HG03196 (cell line): ENCODE measurements around the gene IGF2R.

Source experiments
- ATAC-seq: cut with Tn5 transposase; IDR thresholded peaks from one replicate; pipeline ENCODE4 v1.9.1; 2021; ENCODE audit not compliant: unreplicated experiment

IGF2R gene

DNA sequence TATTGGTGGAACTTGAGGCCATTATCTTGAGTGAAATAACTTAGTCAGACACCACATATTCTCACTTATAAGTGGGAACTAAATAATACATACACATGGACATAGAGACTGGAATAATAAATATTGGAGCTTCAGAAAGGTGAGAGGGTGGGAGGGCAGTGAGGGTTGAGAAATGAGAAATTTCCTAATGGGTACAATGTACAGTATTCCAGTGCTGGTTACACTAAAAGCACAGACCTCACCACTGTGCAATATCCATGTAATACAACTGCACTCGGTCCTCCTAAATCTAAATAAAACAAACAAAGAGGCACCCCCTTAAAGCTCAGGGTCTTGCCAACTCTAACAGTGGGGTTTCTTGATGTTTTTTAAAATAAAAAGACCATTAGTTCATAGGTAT, 53.2 kb downstream of the IGF2R start:
- ATAC-seq, result no peak

DNA sequence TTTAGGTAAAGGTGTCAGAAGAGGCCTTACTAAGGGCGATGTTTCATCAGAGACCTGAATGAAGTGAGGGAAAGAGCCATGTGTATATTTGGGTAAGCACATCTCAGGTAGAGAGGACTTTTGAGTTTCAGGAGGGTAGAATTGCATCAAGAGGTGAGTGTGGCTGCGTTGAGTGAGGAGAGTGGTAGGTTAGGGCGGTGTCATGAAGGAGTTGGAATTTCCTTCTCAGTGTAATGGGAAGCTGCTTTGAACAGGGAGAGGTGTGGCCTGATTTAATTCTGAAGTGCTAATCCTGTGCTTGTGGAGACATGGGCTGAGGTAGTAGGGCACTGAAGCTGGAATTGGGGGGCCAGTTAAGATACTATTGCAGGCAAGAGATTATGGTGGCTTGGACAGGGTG, 53.9 kb downstream of the IGF2R start:
- ATAC-seq, result no peak

GRCh38 chr6:160024152-160024551, 55.3 kb downstream of the IGF2R start:
- no peak for ATAC-seq

DNA sequence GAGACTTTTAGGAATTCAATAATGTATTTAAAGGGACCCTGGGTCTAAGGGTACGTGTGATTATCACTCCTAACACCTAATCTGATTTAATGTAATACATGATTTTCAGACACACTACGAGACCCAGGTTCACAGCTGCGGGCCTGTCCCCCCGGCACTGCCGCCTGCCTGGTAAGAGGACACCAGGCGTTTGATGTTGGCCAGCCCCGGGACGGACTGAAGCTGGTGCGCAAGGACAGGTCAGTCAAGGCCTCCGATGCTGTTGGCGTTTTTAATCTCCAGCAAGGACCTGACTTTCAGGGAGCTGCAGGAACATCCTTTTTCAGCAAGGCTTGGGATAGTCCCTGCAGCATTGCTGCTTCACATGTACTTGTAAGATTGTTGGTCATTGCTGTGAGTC, 58.2 kb downstream of the IGF2R start:
- ATAC-seq, result no peak

GRCh38 chr6:160027931-160028330, 59.0 kb downstream of the IGF2R start:
- ATAC-seq, result no peak

DNA sequence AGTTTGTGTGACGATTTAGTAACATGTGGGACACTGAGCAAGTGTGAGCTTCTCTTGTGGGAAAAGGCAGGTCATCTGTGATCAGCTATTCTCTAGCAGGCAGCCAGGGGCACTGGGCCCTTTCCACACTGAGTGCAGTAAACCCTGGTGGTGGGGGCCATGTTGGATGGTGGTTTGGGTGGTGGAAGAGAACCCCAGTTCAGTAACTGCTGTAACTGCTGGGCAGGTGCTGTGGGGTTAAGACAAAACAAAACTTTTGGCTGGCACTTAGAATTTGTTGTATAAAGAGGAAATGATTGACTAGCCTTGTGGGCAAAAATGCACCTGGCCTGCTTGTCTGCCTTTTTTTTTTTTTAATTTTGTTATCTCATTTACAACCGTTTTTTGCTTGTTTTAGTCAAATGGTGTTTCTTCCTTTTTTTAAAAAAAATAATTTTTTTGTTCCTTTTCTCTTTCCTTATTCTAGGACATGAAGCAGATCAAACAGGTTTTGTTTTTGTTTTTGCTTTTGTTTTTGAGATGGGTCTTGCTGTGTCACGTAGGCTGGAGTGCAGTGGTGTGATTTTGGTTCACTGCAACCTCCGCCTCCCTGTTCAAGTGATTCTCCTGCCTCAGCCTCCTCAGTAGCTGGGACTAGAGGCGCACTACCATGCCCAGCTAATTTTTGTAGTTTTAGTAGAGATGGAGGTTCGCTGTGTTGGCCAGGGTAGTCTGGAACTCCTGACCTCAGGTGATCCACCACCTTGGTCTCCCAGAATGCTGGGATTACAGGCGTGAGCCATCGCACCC, 59.8 kb downstream of the IGF2R start:
- ATAC-seq, result peak; percentile 59

GRCh38 chr6:160029525-160029924, 60.6 kb downstream of the IGF2R start:
- no peak for ATAC-seq

DNA sequence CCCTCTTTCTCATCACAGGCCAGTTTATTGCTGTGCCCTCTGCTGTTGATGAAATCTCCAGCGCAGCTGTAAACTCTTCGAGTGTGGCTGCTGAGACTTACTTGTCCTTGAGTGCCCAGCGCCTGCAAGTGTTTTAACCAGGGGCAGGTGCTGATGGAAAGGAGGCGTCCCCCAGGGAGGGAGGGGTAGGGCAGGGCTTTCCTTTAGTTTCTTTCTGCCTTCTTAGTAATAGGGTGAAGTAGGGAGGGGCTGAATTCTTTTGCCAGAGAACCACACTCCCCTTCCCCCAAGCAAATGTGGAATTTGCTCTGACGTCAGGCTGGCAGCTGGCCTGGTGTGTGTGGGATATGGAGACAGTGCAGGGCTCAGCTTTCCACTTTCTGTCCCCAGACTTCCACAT, 61.2 kb downstream of the IGF2R start:
- ATAC-seq, result no peak

DNA sequence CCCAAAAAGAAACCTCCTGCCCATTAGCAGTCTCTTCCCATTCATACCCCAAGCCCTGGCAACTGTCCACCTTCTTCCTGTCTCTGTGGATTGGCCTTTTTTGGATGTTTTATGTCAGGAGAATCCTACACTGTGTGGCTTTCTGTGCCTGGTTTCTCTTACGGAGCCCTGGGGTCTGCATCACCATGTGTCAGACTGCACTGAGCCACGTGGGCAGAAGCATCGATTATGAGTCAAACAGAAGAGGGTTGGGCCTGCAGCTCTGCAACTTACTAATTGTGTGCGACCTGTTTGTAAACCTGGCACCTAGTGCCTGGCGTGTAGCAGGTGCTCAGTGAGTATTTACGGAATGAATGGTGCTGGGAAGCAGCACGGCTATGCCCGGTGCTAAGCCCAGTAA, 62.6 kb downstream of the IGF2R start:
- ATAC-seq, result no peak

GRCh38 chr6:160031871-160032270, 63.0 kb downstream of the IGF2R start:
- no peak for ATAC-seq

GRCh38 chr6:160032538-160032937, 63.7 kb downstream of the IGF2R start:
- no peak for ATAC-seq

DNA sequence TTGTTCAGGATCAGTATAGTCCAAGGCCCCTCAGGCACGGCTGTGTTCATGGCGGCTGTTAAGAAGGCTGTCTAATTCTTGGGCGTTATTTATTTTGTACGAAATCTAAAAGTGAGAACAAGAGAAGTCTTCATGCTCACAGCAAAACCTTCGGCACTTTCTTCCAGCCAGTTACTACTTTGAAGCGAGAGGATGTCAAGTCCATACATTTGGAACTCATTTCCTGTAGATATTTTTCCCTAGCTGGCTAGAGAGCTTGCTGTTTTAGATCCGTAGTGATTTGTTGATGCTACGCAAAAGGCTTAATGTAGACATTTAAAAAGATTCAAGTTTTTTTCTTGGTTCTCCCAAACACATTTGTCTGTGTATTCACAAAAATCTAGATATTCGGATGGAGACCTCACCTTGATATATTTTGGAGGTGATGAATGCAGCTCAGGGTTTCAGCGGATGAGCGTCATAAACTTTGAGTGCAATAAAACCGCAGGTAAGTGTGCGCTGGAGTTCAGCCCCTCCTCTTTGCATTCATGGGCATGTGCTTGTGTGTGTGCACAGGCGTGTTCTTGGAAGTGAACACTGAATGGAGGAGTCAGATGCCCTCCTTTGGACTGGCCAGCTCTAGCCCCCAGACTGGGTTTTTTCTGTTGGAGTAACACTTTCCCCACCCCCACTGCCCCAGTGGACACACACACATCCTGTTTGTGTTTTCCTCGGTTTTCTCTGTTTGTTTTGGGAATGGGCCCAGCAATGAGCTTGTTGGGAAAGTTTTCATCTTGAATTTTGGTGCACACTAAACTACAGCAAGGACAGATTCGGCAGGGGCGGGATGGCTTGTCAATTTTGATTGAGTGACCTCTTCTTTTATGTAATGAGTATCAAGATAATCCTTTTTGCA, 65.4 kb downstream of the IGF2R start:
- ATAC-seq, result no peak

- ATAC-seq, result no peak
Measured at GRCh38 chr6:160035241-160035640, 66.4 kb downstream of the IGF2R start.

GRCh38 chr6:160035693-160036330, 66.9 kb downstream of the IGF2R start:
- ATAC-seq, result no peak

DNA sequence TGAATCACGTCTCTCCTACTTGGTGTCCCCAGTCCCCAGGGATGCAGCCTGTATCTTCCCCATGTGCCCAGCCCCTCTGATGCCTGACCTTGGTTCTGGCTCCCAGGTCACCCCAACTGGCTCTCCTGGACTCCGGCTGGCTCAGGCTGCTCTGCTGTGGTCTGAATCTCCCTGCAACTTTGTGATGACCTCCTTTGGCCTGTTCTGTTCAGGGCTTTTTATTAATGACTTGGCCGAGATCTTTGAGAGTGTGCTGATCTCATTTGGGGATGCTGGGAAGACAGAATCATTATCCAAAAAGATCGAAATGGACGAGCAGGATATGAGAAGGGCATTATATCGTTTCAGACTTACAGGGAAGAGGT, 67.4 kb downstream of the IGF2R start:
- ATAC-seq, result no peak

DNA sequence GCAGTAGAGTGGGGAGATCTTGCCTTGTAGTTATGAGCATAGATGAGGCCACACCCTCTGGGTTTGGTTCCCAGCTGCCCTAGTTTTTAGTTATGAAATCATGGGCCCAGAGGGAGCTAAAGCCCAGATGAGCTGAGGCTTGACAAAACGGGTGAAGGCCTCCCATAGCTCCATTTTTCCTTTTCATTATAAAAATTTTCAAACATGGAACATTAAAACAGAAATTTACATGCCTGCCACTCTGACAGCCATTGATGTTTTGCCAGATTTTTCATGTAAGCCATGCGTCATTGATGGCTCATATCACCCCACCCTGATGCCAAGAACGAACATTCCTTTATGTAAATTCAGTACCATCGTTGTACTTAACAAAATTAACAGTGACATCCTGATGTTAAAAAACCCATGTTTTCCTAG, 67.9 kb downstream of the IGF2R start:
- no peak for ATAC-seq

DNA sequence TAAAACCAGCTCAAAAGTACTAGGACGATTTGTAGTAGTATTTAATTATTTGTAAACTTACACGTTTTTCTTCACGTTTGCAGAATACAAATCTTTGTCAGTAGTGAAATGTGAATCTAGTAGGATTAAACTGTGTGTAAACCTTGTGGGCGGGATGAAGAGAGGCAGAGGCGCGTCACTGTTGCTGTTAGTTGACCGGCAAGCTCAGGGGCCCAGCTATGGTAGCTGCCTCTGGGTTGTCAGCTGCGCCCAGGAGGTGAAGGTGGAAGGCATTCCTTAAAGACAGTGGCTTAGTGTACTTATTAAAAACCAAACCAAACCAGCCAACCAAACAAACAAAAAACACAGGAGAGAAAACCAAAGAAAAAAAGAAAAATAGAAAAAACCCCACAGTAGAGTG, 69.6 kb downstream of the IGF2R start:
- ATAC-seq, result no peak

DNA sequence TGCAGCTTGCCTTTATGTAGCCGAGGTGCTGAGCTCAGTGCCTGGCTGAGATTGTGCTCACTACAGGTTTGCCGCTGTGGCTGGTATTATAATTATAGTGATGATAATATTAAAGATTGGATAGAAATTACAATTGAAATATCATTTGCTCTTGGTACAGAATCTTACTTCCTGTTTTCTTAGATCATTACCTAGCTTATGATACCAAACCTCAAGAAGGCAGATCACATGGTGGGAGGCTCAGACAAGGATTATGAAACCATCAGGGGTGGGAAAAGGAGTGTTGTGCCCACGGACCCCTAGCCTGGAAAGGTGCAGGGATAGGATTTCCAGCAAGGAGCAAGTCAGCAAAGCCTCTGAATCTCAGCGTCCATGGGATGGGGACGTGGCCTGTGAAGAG, 70.6 kb downstream of the IGF2R start:
- ATAC-seq, result no peak

DNA sequence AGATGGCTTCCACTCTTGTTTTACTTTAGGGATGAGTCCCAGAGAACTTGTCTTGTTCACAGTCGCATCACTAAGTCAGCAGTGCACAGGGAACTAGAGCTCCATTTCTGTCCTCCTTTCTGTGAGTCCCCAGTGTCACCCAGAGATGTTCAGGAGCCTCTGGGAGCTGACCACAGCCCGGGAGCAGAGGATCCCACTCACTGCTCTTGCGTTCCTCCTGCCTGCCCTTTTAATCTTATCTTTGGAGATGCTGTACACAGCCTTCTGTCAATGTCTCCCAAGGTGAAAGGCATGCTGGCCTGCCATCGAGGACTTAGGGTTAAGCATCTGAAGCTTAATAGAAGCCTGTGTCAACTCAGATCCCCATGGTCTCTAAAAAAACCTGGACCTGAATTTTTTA, 71.2 kb downstream of the IGF2R start:
- no peak for ATAC-seq

DNA sequence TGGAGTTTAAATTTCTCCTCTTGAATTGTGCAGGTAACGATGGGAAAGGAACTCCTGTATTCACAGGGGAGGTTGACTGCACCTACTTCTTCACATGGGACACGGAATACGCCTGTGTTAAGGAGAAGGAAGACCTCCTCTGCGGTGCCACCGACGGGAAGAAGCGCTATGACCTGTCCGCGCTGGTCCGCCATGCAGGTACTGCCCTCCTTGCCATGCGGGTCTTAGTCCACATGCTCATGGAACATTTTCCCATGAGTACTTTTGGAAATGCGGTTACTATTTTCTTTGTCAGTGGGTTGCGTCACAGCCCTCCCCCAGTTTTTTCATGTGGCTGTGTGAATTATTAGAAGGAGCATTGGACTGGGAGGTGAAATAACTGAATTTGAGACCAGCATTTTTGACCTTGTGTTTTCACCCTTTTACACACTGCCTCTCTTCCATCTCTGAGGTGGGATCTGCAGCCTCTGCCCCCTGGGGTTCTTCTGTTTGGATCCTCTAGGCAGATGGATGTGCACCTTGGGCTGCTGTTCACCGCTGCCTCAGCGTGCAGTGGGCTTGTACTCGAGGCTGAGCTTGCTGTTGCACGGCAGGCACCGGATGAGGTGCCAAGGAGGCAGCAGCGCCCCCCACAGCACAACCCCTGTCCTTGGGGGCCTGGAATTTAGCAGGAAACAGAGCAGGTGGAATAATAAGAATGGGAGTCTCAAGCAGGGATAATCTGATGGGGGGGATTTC, 71.8 kb downstream of the IGF2R start:
- ATAC-seq, result no peak

DNA sequence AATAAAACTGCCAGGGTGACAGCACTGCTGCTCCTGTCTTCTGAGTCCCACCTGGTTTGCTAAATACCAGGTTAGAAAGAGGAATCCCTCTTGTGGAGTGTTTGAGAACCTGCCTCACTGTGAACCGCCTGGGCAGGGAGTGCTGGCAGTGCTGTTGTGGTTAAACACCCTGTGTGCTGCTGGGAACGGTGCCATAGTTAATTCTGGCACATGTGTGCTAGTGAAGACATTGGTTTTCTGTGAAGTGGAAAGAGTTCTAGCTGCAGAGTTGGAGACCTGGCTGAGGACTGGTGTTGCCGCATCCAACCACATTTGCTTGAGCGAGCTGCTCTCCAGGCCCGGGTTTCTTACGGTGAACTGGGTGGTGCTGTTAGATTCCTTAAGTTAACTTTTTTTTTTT, 72.7 kb downstream of the IGF2R start:
- no peak for ATAC-seq
